ENCODE results near the gene GRM7.

- TF ChIP-seq CTCF (IDR thresholded peaks at IDR 0.05) (no peak), POLR2A (IDR thresholded peaks at IDR 0.05) (no peak)
These were observed 741.4 kb downstream of the GRM7 start for GRCh38 chr3:7602297-7602696.

All from body of pancreas (tissue), 4 donors.